Anterior cingulate cortex (tissue), 58 donors: ENCODE data around the gene NCOA3.
"Not testable (repeated sequence)": the region's sequence is repeated elsewhere in the genome, so short reads cannot be mapped to it uniquely, and the experiment has no call there.

Experiments
- DNase-seq, 58 donors: peaks; one replicate each; lab custom pipeline; 2025; lab: John Stamatoyannopoulos, UW

Gene NCOA3

GRCh38 chr20:47466704-47467459 lies 34.8 kb upstream of the NCOA3 start:
- DNase-seq, result no peak

- DNase-seq, result no peak
Observed at GRCh38 chr20:47468290-47469050, 33.2 kb upstream of the NCOA3 start.

GRCh38 chr20:47475419-47476044 lies 26.2 kb upstream of the NCOA3 start:
- DNase-seq, result no peak

GRCh38 chr20:47476452-47476851 lies 25.2 kb upstream of the NCOA3 start:
- DNase-seq, result no peak

GRCh38 chr20:47479093-47479492 lies 22.6 kb upstream of the NCOA3 start:
- no peak for DNase-seq

GRCh38 chr20:47479506-47479905 lies 22.2 kb upstream of the NCOA3 start:
- DNase-seq, result no peak

- DNase-seq, result no peak
Observed at GRCh38 chr20:47480239-47480638, 21.4 kb upstream of the NCOA3 start.

- no peak for DNase-seq
Observed at GRCh38 chr20:47480705-47481104, 21.0 kb upstream of the NCOA3 start.

- DNase-seq, result no peak
Observed at GRCh38 chr20:47481330-47482216, 20.1 kb upstream of the NCOA3 start.

- DNase-seq, result no peak
Observed at GRCh38 chr20:47482705-47483104, 19.0 kb upstream of the NCOA3 start.

GRCh38 chr20:47484303-47484702 lies 17.4 kb upstream of the NCOA3 start:
- DNase-seq, result no peak

- DNase-seq, result peak in 1 of 58 donors; percentile 21
Observed at GRCh38 chr20:47487175-47487917, 14.3 kb upstream of the NCOA3 start.

GRCh38 chr20:47489448-47489872 lies 12.2 kb upstream of the NCOA3 start:
- no peak for DNase-seq

GRCh38 chr20:47490795-47491194 lies 10.9 kb upstream of the NCOA3 start:
- no peak for DNase-seq

- DNase-seq, result no peak
Observed at GRCh38 chr20:47492284-47492683, 9.4 kb upstream of the NCOA3 start.

- DNase-seq, result peak in 13 of 58 donors; percentile 1 to 40 (median 5)
Observed at GRCh38 chr20:47493175-47493962, 8.3 kb upstream of the NCOA3 start.

GRCh38 chr20:47493963-47494293 lies 7.8 kb upstream of the NCOA3 start:
- no peak for DNase-seq

GRCh38 chr20:47494606-47495005 lies 7.1 kb upstream of the NCOA3 start:
- not testable (repeated sequence) for DNase-seq

GRCh38 chr20:47496118-47496517 lies 5.6 kb upstream of the NCOA3 start:
- no peak for DNase-seq
